WI38 (cell line): ENCODE measurements around the gene PTBP3.

Experiments
- H3K4me3 ChIP-seq: 2 replicates; pipeline ENCODE4 v1.5.1; 2011; ENCODE audit warnings: low read depth, mild to moderate bottlenecking, control low read depth, low read length
- TF ChIP-seq, protein P1 (sequence below): IDR thresholded peaks from 2 replicates; pipeline ENCODE4 v1.5.1; 2012; ENCODE audit warnings: low read depth, mild to moderate bottlenecking, control low read depth, low read length

The PTBP3 gene

DNA sequence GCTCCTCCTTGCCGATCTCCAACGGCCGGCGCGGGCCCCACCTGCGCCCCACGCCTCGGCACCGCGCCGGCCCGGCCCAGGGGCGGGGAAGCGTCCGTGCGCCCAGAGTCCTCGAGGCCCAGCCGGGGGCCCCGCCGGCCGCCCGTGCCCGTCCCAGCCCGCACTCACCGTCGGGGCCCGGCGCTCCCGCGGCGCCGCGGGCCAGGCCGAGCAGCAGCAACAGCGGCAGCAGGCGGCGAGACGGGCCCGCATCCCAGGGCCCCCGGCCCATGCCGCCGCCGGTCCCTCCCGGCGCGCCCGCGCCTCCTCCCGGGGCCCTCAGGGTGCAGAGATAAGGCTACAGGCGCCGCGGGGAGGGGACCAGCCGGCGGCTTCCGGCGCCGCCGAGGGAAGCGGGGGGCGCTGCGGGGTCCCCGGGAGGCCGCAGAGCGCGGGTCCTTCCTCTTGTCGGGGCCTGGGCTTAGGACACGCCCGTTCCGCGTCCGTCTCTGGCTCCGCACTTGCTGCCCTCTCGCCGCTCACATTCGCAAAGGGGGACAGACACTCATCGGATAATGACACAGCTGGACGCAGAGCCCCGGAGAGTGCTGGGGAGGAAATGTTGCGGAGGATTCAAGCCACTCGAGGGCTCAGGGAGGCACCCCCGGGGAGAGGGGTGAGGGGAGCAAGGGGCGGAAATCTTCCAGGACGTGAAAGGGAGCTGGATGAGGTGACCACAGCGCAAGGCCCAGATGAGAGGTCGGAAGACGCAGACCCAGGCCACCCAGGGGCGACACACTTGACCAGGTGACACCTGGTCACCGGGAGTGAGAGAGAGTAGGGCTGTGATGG is 158.2 kb downstream of the PTBP3 start, which contains the start of gene SUSD1:
SUSD1 (minus strand) TSS at position 333 of the 831 bp plus-strand sequence; CDS start at position 271, 62 bp downstream.
- TF ChIP-seq, protein P1, sequence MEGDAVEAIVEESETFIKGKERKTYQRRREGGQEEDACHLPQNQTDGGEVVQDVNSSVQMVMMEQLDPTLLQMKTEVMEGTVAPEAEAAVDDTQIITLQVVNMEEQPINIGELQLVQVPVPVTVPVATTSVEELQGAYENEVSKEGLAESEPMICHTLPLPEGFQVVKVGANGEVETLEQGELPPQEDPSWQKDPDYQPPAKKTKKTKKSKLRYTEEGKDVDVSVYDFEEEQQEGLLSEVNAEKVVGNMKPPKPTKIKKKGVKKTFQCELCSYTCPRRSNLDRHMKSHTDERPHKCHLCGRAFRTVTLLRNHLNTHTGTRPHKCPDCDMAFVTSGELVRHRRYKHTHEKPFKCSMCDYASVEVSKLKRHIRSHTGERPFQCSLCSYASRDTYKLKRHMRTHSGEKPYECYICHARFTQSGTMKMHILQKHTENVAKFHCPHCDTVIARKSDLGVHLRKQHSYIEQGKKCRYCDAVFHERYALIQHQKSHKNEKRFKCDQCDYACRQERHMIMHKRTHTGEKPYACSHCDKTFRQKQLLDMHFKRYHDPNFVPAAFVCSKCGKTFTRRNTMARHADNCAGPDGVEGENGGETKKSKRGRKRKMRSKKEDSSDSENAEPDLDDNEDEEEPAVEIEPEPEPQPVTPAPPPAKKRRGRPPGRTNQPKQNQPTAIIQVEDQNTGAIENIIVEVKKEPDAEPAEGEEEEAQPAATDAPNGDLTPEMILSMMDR, result no peak
- peak within 1 kb of the TSS; percentile 58 for H3K4me3 ChIP-seq

DNA sequence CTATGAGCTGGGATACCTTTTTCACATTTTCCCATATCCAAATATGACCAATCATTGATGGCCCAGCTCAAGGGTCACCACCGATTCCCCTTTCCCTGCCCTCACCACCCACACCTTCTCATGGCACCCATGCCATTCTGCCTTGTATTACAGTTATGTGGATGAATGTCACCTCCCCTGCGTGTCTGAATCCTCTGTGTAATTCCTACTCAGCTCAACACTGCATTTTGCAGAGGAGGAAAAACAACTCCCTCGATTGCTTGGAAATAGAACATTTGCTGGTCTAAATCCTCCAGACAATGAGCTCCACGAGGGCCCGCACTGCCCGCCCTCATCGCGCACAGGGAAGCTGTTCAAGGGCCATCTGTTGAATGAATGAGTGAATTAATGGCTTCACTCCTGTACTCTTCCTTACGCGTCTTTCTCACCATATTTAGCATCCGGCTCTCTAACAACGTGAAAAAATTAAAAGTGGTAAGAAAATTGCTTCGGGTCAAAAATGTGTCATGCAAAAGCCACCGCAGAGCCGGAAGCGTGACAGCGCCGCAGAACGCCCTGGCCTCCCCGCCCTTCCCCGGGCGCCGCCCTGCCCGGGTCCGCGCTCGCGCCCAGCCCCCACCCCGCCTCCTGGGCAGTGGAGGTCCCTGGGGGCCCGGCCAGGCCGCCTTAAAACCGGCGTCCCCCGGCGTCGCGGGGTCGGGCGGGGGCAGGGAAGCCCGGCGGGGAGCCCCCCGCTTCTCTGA is 159.0 kb downstream of the PTBP3 start:
- peak overlapping the region; percentile 58 for H3K4me3 ChIP-seq
- TF ChIP-seq, protein P1, result no peak

DNA sequence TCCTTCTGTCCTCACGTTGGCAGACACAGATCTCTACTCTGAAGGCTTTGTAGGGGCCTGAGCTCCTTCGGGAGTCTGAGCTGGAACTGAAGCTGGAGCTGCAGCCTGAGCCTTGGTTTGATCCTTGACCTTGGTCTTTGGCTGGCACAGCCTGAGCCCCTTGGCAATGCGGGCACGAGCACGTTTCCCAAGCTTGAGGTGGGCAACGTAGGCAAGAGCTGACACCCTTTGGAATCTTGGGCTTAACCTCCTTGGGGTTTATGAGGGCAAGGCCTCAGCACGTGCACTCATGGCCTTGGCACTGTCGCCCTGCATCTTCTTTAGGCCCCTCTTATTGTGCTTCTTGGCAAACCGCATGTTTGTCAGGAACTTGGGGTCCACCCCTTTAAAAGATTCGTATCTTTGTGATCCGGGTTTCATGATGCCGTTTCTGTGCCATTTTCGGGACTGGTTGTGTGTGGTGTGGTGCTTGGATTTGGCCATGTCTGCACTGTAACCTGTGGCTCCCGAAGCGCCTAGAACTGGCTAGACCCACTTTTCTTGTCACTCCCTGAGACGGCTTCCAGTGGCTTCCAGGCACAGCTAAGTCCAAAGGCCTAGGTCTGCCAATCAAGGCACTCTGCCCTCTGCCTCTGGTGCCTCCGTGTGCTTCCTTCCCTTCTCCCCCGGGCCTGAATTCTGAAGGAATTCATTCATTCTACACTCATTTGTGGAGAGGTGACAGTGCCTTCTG is 159.8 kb downstream of the PTBP3 start:
- TF ChIP-seq, protein P1, result no peak

DNA sequence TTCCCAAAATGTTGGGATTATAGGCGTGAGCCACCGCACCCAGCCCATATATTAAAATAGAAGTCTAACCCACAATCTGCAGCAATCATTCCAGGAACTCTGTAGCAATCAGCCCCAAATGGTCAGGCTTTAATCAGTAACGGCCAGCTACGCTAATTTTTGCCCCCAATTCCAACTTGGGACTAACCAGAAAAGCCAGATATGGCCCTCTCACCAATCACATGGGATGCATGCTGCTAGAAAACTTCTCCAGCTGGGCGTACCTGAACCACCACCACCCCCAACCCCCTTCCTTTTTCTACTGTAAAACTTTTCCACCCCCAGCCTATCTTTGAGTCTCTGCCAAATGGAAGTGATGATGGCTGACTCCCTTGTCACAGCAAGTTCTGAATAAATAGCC is 162.5 kb downstream of the PTBP3 start:
- H3K4me3 ChIP-seq, result no peak overlapping the region
- TF ChIP-seq, protein P1, result no peak

More for the DNA sequence above, 159.8 kb downstream of the PTBP3 start:
- H3K4me3 ChIP-seq, result no peak overlapping the region

DNA sequence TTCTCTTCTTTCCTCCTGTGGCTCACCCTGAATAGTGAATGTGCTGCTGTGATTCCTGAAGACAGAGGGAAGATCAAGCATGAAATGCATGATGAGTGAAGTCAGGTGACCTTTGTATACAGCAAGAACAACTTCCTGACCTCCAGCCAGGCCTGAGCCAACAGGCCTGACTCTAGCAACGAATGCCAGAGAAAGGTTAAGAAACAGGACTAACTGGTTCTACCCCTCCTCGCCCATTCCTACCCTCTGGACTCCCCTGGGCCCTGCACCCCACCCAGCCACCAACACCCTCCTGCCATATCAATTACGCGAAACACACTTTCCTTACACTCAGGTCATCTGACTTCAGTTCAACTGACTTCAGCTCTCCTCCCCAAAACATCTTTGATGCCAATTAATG is 163.2 kb downstream of the PTBP3 start:
- TF ChIP-seq, protein P1, result no peak
- H3K4me3 ChIP-seq, result no peak overlapping the region

DNA sequence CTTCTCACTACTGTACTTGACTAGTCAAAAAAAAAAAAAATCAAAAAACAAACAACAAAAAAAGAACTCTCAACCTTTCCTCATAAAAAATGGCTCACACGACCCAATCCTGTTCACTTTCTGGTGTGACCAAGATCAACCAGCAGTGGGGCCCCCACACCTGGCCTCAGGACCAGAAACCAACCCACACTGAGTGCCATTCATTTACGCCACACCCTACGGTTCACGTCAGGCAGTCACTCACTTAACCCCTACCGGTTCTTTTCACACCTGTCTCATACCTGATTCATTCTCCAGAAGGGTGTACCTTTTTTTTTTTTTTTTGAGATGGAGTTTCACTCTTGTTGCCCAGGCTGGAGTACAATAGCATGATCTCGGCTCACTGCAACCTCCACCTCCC is 164.1 kb downstream of the PTBP3 start:
- TF ChIP-seq, protein P1, result no peak
- no peak overlapping the region for H3K4me3 ChIP-seq
